Testis (tissue), 3 donors: Measurements from ENCODE around the gene TFPT. TPM values are rescaled to one million over a fixed set of nuclear protein-coding genes. Genes with fewer than 3 reads are reported as not detected.
A peak's percentile ranks its signal among the peaks of the same experiment; 100 is the strongest.
"Not testable (repeated sequence)": the region's sequence is repeated elsewhere in the genome, so short reads cannot be mapped to it uniquely, and the experiment has no call there.

ENCODE experiments used
- DNase-seq: peaks from one replicate; pipeline ENCODE4 v3.0.0-alpha.2; 2019
- H3K27ac ChIP-seq, 2 donors: fragments of 200-600 bp; sonication (generic); one replicate each; pipeline ENCODE4 v1.5.1; 2019
- H3K27me3 ChIP-seq: fragments of 200-600 bp; sonication (generic); one replicate; pipeline ENCODE4 v1.5.1; 2019
- H3K36me3 ChIP-seq: fragments of 200-600 bp; sonication (generic); one replicate; pipeline ENCODE4 v1.5.1; 2017; ENCODE audit warnings: low read depth; ENCODE audit errors: missing control alignments
- H3K4me1 ChIP-seq: fragments of 200-600 bp; sonication (generic); one replicate; pipeline ENCODE4 v1.5.1; 2019
- H3K4me3 ChIP-seq, 2 donors: fragments of 200-600 bp; sonication (generic); one replicate each; pipeline ENCODE4 v1.5.1; 2017 to 2019
- H3K9me3 ChIP-seq: fragments of 200-600 bp; sonication (generic); one replicate; pipeline ENCODE4 v1.5.1; 2017
- POLR2A ChIP-seq: fragments of 450-650 bp; IDR thresholded peaks from one replicate; pipeline ENCODE4 v1.6.1; 2017; ENCODE audit warnings: antibody characterized with exemption, mild to moderate bottlenecking, moderate library complexity
- WGBS, 2 donors: methylation state at CpG; one replicate each; pipeline ENCODE4 v1.1.5; 2018; 5-methylcytosine and 5-hydroxymethylcytosine counted together
- intact Hi-C: fragments of 100-400 bp; cut with DNase I; formaldehyde crosslinking; loops from one replicate; pipeline ENCODE4 v1.15.1; 2023; ENCODE audit warnings: low total_unique reads
- polyA plus RNA-seq: library from polyadenylated mRNA; stranded (reverse); fragments of 350-450 nt; fragmentation: Illumina TruSeq; extraction: RNeasy Lipid Tissue Mini Kit (QIAGEN cat#74804); gene quantifications from one replicate; pipeline ENCODE4 v1.2.3, GENCODE V29; 2014; ENCODE audit warnings: low read depth, low replicate concordance; ENCODE audit not compliant: insufficient read depth
- total RNA-seq, 2 donors: library from RNA; depleted of rRNA; stranded (reverse); fragments of >200 nt; gene quantifications; one replicate each; pipeline ENCODE4 v1.2.3, GENCODE V29; 2016
- TF ChIP-seq, protein P1 (sequence below), 3 experiments: fragments of 450-650 bp in 2 of 3; fragments of 200-600 bp in 1 of 3; sonication (generic) in 1 of 3; IDR thresholded peaks; one replicate each; pipeline ENCODE4 v1.5.1; 2016 to 2019; ENCODE audit warnings: antibody characterized with exemption in 3 of 3, mild to moderate bottlenecking in 2 of 3, moderate library complexity in 1 of 3

TFPT gene
- total and polyA plus RNA-seq, 3 donors from 2014 or later = 11.2 to 16.0 (median 12.9) TPM

DNA sequence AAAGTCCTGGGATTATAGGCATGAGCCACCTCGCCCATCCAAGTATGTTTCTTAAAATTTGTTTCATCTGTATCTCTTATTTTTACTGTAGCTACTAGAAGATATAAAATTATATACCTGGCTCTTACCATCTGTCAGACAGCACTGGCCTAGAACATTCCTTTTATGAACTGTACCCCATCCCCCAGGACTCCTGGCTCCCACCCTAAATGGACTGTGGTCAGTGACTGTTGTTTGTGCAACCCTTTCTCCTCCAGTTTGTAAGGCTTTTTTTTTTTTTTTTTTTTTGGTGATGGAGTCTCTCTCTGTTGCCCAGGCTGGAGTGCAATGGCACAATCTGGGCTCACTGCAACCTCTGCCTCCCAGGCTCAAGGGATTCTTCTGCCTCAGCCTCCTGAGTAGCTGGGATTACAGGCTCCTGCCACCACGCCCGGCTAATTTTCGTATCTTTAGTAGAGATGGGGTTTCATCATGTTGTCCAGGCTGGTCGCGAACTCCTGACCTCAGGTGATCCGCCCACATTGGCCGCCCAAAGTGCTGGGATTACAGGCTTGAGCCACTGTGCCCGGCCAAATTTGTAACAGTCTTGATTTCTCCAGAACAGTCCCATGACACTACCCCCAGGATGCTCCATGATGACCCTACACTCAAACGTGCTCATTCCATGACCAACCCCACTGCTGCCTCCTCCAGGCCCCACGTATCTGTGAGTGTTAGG lies 10.3 kb downstream of the TFPT start:
- no peaks in the 10 kb centered on the region for H3K36me3 ChIP-seq
- 84 to 87% methylated on average over 9 to 11 of the region's 11 CpGs for WGBS, 2 donors
- no peaks in the 10 kb centered on the region for H3K27me3 ChIP-seq

DNA sequence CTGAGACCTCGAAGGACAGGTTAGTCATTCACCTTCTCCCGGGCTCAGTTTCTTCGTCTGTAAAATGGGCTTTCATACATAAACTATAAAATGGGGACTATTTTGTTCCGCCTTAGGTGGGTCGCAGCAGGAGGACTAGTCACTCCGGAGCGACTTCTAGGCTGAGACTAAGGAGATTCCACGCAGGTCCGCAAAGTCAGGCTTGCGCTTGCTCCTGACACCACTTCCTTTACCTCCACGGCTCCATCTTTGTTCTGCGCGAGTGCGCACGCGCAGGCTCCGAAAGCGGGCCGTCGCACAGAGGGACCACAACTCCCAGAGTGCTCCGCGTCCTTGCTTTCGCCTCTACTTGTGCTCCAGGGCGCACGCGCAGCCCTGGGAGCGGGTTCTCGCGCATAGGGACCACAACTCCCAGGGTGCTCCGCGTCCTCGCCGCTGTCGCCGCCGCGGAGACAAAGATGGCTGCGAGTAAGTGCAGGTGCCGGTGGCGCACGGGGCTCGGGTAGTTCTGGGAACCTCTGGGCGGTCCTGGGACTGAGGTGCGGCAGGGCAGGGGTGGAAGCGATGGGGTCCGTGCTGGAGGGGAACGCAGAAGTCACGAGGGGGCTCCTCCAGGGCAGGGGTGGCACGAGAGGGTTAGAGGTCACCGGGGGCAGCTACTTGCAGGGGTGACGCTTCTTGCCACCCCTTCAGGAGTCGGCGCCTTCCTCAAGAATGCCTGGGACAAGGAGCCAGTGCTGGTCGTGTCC lies 12.9 kb downstream of the TFPT start, which contains the start of gene NDUFA3:
NDUFA3 (plus strand) TSS at position 435 of the 749 bp plus-strand sequence; CDS start at position 459, 24 bp downstream.
- intact Hi-C loops = no loop called here
- H3K4me3 ChIP-seq = peak within 1 kb of the TSS; percentile 76 to 90
- peak; percentile 98 for DNase-seq
- TF ChIP-seq, protein P1, sequence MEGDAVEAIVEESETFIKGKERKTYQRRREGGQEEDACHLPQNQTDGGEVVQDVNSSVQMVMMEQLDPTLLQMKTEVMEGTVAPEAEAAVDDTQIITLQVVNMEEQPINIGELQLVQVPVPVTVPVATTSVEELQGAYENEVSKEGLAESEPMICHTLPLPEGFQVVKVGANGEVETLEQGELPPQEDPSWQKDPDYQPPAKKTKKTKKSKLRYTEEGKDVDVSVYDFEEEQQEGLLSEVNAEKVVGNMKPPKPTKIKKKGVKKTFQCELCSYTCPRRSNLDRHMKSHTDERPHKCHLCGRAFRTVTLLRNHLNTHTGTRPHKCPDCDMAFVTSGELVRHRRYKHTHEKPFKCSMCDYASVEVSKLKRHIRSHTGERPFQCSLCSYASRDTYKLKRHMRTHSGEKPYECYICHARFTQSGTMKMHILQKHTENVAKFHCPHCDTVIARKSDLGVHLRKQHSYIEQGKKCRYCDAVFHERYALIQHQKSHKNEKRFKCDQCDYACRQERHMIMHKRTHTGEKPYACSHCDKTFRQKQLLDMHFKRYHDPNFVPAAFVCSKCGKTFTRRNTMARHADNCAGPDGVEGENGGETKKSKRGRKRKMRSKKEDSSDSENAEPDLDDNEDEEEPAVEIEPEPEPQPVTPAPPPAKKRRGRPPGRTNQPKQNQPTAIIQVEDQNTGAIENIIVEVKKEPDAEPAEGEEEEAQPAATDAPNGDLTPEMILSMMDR (IDR thresholded peaks at IDR 0.05) = peak in 1 of 3 experiments; percentile 2
- TF ChIP-seq POLR2A = no peak
- peaks cover 7% of the 10 kb centered on the region for H3K4me1 ChIP-seq
- no peaks in the 10 kb centered on the region for H3K9me3 ChIP-seq
- WGBS, 2 donors = 2 to 3% methylated on average over 31 to 53 of the region's 54 CpGs
- peak within 1 kb of the TSS in 1 of 2 donors; percentile 25 for H3K27ac ChIP-seq
- H3K36me3 ChIP-seq = no peaks in the 10 kb centered on the region
- H3K27me3 ChIP-seq = no peaks in the 10 kb centered on the region

More for the DNA sequence above, 10.3 kb downstream of the TFPT start:
- DNase-seq = no peak
- TF ChIP-seq, protein P1 (IDR thresholded peaks at IDR 0.05) = no peak
- TF ChIP-seq POLR2A = no peak
- peaks cover 7% of the 10 kb centered on the region for H3K4me1 ChIP-seq
- intact Hi-C loops = no loop called here
- no peak overlapping the region for H3K4me3 ChIP-seq
- H3K27ac ChIP-seq = no peak overlapping the region
- H3K9me3 ChIP-seq = no peaks in the 10 kb centered on the region

DNA sequence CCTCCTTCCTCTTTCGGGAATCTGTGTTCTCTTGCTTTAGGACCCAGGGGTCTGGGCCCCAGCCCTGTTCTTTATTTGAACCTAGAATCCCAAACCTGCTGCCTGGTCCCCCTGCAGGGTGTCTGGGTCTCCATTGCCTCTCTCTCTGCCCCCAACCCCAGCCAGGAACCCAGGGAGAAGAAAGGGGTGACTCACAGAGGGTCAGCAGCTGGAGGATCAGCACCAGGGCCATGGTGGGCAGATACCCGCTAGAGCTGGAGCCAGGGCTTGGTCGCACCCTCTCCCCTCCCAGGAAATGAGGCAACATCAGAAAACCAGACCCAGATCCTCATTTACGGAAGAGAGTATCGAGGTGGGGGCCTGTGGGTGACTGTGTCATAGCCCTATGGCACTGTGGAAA lies 14.9 kb downstream of the TFPT start, which contains the start of gene OSCAR:
OSCAR (minus strand) TSS at position 243 of the 400 bp plus-strand sequence; CDS start at position 232, 11 bp downstream.
- DNase-seq = no peak
- H3K36me3 ChIP-seq = no peaks in the 10 kb centered on the region
- no peak for TF ChIP-seq POLR2A
- TF ChIP-seq, protein P1 (IDR thresholded peaks at IDR 0.05) = no peak
- H3K27me3 ChIP-seq = no peaks in the 10 kb centered on the region
- intact Hi-C loops = no loop called here
- H3K9me3 ChIP-seq = no peaks in the 10 kb centered on the region
- WGBS, 2 donors = 71 to 74% methylated on average over 5 of the region's 5 CpGs
- H3K27ac ChIP-seq = no peak within 1 kb of the TSS
- H3K4me3 ChIP-seq = no peak within 1 kb of the TSS
- peaks cover 13% of the 10 kb centered on the region for H3K4me1 ChIP-seq

DNA sequence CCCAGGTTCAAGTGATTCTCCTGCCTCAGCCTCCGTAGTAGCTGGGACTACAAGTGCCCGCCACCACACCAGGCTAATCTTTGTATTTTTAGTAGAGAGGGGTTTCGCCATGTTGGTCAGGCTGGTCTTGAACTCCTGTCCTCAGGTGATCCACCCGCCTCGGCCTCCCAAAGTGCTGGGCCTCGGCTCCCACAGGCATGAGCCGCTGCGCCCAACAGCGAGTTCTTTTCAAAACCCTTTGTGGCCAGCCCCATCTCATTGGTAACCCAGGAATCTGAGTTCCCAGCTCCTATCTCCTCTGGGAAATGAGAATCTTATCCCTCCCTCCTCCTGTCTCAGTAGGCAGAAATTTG lies 15.6 kb downstream of the TFPT start:
- H3K27me3 ChIP-seq, H3K4me3 ChIP-seq, H3K9me3 ChIP-seq, intact Hi-C loops, H3K27ac ChIP-seq, H3K36me3 ChIP-seq, DNase-seq: not testable (repeated sequence)
- WGBS, 2 donors = 66 to 83% methylated on average over 9 of the region's 9 CpGs
- H3K4me1 ChIP-seq = peaks cover 14% of the 10 kb centered on the region

DNA sequence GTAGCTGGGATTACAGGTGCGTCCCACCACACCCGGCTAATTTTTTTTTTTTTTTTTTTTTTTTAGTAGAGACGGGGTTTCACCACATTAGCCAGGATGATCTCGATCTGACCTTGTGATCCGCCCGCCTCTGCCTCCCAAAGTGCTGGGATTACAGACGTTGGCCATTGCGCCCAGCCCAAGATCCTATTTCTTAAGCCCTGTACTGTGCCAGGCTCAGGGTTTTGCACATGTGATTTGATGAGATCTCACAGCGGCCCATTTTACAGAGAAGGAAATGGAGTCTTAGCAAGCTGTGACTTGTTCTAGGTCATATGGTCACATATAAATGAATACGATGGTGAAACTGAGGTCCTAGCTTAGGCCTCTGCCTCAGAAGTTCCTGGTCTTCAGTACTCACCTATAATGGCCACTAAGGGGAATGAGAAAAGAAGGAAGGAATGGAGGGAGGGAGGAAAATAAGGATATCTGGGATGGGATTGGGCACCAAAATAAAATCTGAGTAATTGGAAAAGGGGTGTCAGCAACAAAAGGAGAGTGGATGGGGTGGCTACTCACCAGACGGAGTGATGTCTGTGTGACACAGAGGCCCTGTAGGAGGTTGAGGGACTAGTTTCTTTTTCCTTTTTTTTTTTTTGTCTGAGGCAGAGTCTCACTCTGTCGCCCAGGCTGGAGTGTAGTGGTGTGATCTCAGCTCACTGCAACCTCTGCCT lies 16.1 kb downstream of the TFPT start:
- H3K4me3 ChIP-seq = no peak overlapping the region
- no peaks in the 10 kb centered on the region for H3K27me3 ChIP-seq
- H3K36me3 ChIP-seq = no peaks in the 10 kb centered on the region
- H3K4me1 ChIP-seq = peaks cover 14% of the 10 kb centered on the region
- H3K27ac ChIP-seq = no peak overlapping the region
- TF ChIP-seq POLR2A = no peak
- TF ChIP-seq, protein P1 (IDR thresholded peaks at IDR 0.05) = no peak
- intact Hi-C loops = no loop called here
- no peaks in the 10 kb centered on the region for H3K9me3 ChIP-seq
- 85 to 91% methylated on average over 10 to 12 of the region's 12 CpGs for WGBS, 2 donors
- no peak for DNase-seq
